CD14-positive monocyte (primary cell): ENCODE data around the gene CCDC117. TPM values are rescaled to one million over a fixed set of nuclear protein-coding genes. Genes with fewer than 3 reads are reported as not detected.
"Not testable (repeated sequence)": the region's sequence is repeated elsewhere in the genome, so short reads cannot be mapped to it uniquely, and the experiment has no call there.

Experiments
- DNase-seq, 3 donors: peaks; one replicate each; pipeline ENCODE4 v3.0.0-alpha.2; 2011 to 2022
- H2AFZ ChIP-seq: 2 replicates; pipeline ENCODE4 v1.6.0; 2012; ENCODE audit warnings: mild to moderate bottlenecking, low read depth, low read length, inconsistent platforms; ENCODE audit not compliant: insufficient read depth, poor library complexity, severe bottlenecking
- H3K27ac ChIP-seq, 2 donors: 1 replicate in 1 of 2; 2 replicates in 1 of 2; pipeline ENCODE4 v1.5.1; 2012 to 2013; ENCODE audit warnings: low read length in 2 of 2, control low read depth in 1 of 2, inconsistent platforms in 1 of 2, low read depth in 1 of 2, mild to moderate bottlenecking in 1 of 2
- H3K27me3 ChIP-seq, 2 donors: one replicate each; pipeline versions ENCODE4 v1.6.0 to v1.6.1; 2011 to 2013; ENCODE audit warnings: low read length in 2 of 2; ENCODE audit not compliant: control insufficient read depth in 2 of 2, insufficient read depth in 2 of 2
- H3K36me3 ChIP-seq, 2 donors: replicated peaks in 1 of 2; 1 replicate in 1 of 2; 2 replicates in 1 of 2; pipeline versions ENCODE4 v1.5.1 to v1.6.1; 2012 to 2013; ENCODE audit warnings: low read length in 2 of 2, control low read depth in 1 of 2, inconsistent platforms in 1 of 2, mild to moderate bottlenecking in 1 of 2; ENCODE audit not compliant: insufficient read depth in 2 of 2, control insufficient read depth in 1 of 2
- H3K4me1 ChIP-seq, 2 donors: 1 replicate in 1 of 2; 2 replicates in 1 of 2; pipeline versions ENCODE4 v1.5.1 to v1.6.1; 2012 to 2013; ENCODE audit warnings: low read length in 2 of 2, control low read depth in 1 of 2, inconsistent platforms in 1 of 2, mild to moderate bottlenecking in 1 of 2, moderate library complexity in 1 of 2; ENCODE audit not compliant: insufficient read depth in 2 of 2, control insufficient read depth in 1 of 2
- H3K4me2 ChIP-seq: replicated peaks from 2 replicates; pipeline ENCODE3; 2012; ENCODE audit warnings: low read length, moderate library complexity, mild to moderate bottlenecking; ENCODE audit not compliant: poor library complexity, severe bottlenecking; ENCODE audit errors: extremely low read depth
- H3K4me3 ChIP-seq, 3 experiments: fragments of 200-600 bp in 1 of 3; sonication (generic) in 1 of 3; replicated peaks in 1 of 3; 1 replicate in 2 of 3; 2 replicates in 1 of 3; pipeline ENCODE4 v1.5.1; 2011 to 2013; ENCODE audit warnings: low read length in 3 of 3, mild to moderate bottlenecking in 3 of 3, control low read depth in 2 of 3, low read depth in 2 of 3, inconsistent platforms in 1 of 3, moderate library complexity in 1 of 3
- H3K79me2 ChIP-seq: 2 replicates; pipeline ENCODE4 v1.6.0; 2012; ENCODE audit warnings: mild to moderate bottlenecking, control low read depth, inconsistent platforms, low read length, moderate library complexity; ENCODE audit not compliant: insufficient read depth
- H3K9ac ChIP-seq: 2 replicates; pipeline ENCODE4 v1.6.0; 2017; ENCODE audit warnings: low read length, mild to moderate bottlenecking; ENCODE audit not compliant: insufficient read depth, poor library complexity, severe bottlenecking
- H3K9me3 ChIP-seq, 2 donors: replicated peaks in 1 of 2; 1 replicate in 1 of 2; 2 replicates in 1 of 2; pipeline versions ENCODE4 v1.5.1 to v1.6.1; 2012 to 2013; ENCODE audit warnings: low read length in 2 of 2, control low read depth in 1 of 2; ENCODE audit not compliant: control insufficient read depth in 1 of 2, insufficient read depth in 1 of 2
- H4K20me1 ChIP-seq: 2 replicates; pipeline ENCODE4 v1.6.0; 2012; ENCODE audit warnings: mild to moderate bottlenecking, low read length, control low read depth, moderate library complexity; ENCODE audit not compliant: insufficient read depth
- H3K27ac Mint-ChIP-seq, 7 donors: one replicate each; pipeline ENCODE4 v1.8.0; 2020; ENCODE audit warnings: mild to moderate bottlenecking in 7 of 7, mixed read lengths in 7 of 7, moderate library complexity in 6 of 7, inconsistent platforms in 2 of 7
- H3K27me3 Mint-ChIP-seq, 3 donors: one replicate each; pipeline ENCODE4 v1.8.0; 2021 to 2022; ENCODE audit warnings: low read depth in 3 of 3, mild to moderate bottlenecking in 3 of 3, mixed read lengths in 3 of 3, moderate library complexity in 3 of 3, inconsistent platforms in 1 of 3
- H3K36me3 Mint-ChIP-seq, 2 donors: one replicate each; pipeline ENCODE4 v1.8.0; 2020; ENCODE audit warnings: mixed read lengths in 2 of 2, inconsistent platforms in 1 of 2, mild to moderate bottlenecking in 1 of 2
- H3K4me1 Mint-ChIP-seq: one replicate; pipeline ENCODE4 v1.8.0; 2020; ENCODE audit warnings: mild to moderate bottlenecking, mixed read lengths
- H3K4me3 Mint-ChIP-seq, 2 donors: one replicate each; pipeline ENCODE4 v1.8.0; 2020; ENCODE audit warnings: mild to moderate bottlenecking in 2 of 2, mixed read lengths in 2 of 2, moderate library complexity in 1 of 2
- H3K9me3 Mint-ChIP-seq, 7 donors: one replicate each; pipeline ENCODE4 v1.8.0; 2020 to 2022; ENCODE audit warnings: mixed read lengths in 7 of 7, mild to moderate bottlenecking in 6 of 7, moderate library complexity in 6 of 7, inconsistent platforms in 2 of 7
- CTCF ChIP-seq: fragments of 200-600 bp; IDR thresholded peaks from one replicate; pipeline ENCODE4 v1.8.0; 2022; ENCODE audit warnings: antibody characterized with exemption, mild to moderate bottlenecking
- WGBS: methylation state at CpG from one replicate; pipeline ENCODE4 v1.1.5; 2013; ENCODE audit warnings: missing lambda C conversion rate; ENCODE audit not compliant: insufficient coverage; 5-methylcytosine and 5-hydroxymethylcytosine counted together
- intact Hi-C, 2 donors: fragments of 100-400 bp; cut with micrococcal nuclease; formaldehyde crosslinking; loops; one replicate each; pipeline versions ENCODE4 v1.15.0 to v1.15.1; 2023
- polyA plus RNA-seq, 3 donors: library from polyadenylated mRNA; depleted of rRNA in 1 of 3; unstranded in 2 of 3; stranded (reverse) in 1 of 3; fragments of 300-500 nt in 2 of 3; fragments of >200 nt in 1 of 3; fragmentation: Illumina TruSeq in 2 of 3; gene quantifications; 1 replicate in 2 of 3; 2 replicates in 1 of 3; pipeline ENCODE4 v1.2.3, GENCODE V29; 2012 to 2021

CCDC117 gene
- polyA plus RNA-seq, 3 donors, result 6.8 to 12.6 (median 10.3) TPM

- 0% methylated on average over 1 of the region's 7 CpGs for WGBS
- Mint-ChIP-seq H3K27me3 (peaks cover 0 to 7% (median 1%) of the 10 kb centered on the region in 3 donors), H3K36me3 (peaks cover 13 to 19% of the 10 kb centered on the region in 2 donors), H3K9me3 (no peaks in the 10 kb centered on the region), H3K4me1 (peaks cover 40% of the 10 kb centered on the region), H3K27ac (peak overlapping the region; percentile 82 to 100 (median 90)), H3K4me3 (peak overlapping the region; percentile 74 to 98)
- Histone ChIP-seq H3K4me3 (peak overlapping the region in 1 of 3 experiments; percentile 94), H3K79me2 (peaks cover 94% of the 10 kb centered on the region), H3K4me1 (peaks cover 37 to 45% of the 10 kb centered on the region in 2 donors), H3K27me3 (no peaks in the 10 kb centered on the region), H2AFZ (no peak overlapping the region), H4K20me1 (peaks cover 12% of the 10 kb centered on the region), H3K9ac (no peak overlapping the region), H3K36me3 (peaks cover 4 to 7% of the 10 kb centered on the region in 2 donors), H3K4me2 (peak overlapping the region; percentile 88), H3K9me3 (no peaks in the 10 kb centered on the region), H3K27ac (peak overlapping the region; percentile 12 to 99)
- no peak for DNase-seq
- intact Hi-C loops, result no loop called here
- peak; percentile 30 for TF ChIP-seq CTCF
These were observed 30.2 kb downstream of the CCDC117 start for GRCh38 chr22:28802595-28803123.

DNA sequence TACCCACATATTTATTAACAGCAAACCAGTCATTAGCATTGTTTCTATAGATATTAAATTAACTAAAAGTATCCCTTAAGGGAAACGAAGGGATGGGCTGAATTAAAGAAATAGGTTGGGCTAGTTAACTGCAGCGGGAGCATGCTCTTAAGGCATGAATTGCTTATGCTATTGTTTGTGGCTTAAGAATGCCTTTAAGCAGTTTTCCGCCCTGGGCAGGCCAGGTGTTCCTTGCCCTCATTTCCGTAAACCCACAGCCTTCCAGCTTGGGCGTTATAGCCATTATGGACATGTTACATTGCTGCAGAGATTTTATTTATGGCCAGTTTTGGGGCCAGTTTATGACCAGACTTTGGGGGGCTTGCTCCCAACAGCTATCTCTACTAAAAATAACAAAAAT, 32.9 kb downstream of the CCDC117 start:
- H3K36me3 ChIP-seq, H3K4me2 ChIP-seq, H3K9me3 Mint-ChIP-seq, H3K36me3 Mint-ChIP-seq, H3K4me3 ChIP-seq, H3K27ac ChIP-seq, H3K9me3 ChIP-seq, DNase-seq, H2AFZ ChIP-seq, H3K4me3 Mint-ChIP-seq, H4K20me1 ChIP-seq, intact Hi-C loops, H3K27me3 Mint-ChIP-seq, H3K9ac ChIP-seq, H3K27ac Mint-ChIP-seq, H3K27me3 ChIP-seq: not testable (repeated sequence)
- 100% methylated on average over 4 of the region's 5 CpGs for WGBS
- H3K4me1 Mint-ChIP-seq, result peaks cover 47% of the 10 kb centered on the region
- peaks cover 51% of the 10 kb centered on the region in 2 donors for H3K4me1 ChIP-seq
- peaks cover 92% of the 10 kb centered on the region for H3K79me2 ChIP-seq
